HepG2 (cell line): ENCODE data around the gene BPIFB6. TPM values are rescaled to one million over a fixed set of nuclear protein-coding genes. Genes with fewer than 3 reads are reported as not detected.
A peak's percentile ranks its signal among the peaks of the same experiment; 100 is the strongest.

Source experiments
- AHDC1 ChIP-seq: sonication (generic); formaldehyde crosslinking; IDR thresholded peaks from 2 replicates; pipeline ENCODE4 v1.5.1; 2020; ENCODE audit warnings: mild to moderate bottlenecking, missing genetic modification reagents, borderline replicate concordance
- BCL6 ChIP-seq: IDR thresholded peaks from 2 replicates; pipeline ENCODE4 v1.6.1; 2016; ENCODE audit warnings: missing genetic modification reagents, missing compliant biosample characterization
- CENPX ChIP-seq: sonication (generic); formaldehyde crosslinking; IDR thresholded peaks from 2 replicates; pipeline ENCODE4 v1.9.0; 2021; ENCODE audit warnings: mild to moderate bottlenecking, missing genetic modification reagents, moderate library complexity
- ISL2 ChIP-seq: sonication (generic); formaldehyde crosslinking; IDR thresholded peaks from 2 replicates; pipeline ENCODE4 v1.5.0; 2020; ENCODE audit warnings: missing genetic modification reagents
- NFIC ChIP-seq: IDR thresholded peaks from 2 replicates; pipeline ENCODE4 v1.6.1; 2012; ENCODE audit warnings: mild to moderate bottlenecking, low read length, inconsistent platforms
- SRSF4 ChIP-seq: fragments of 200-400 bp; formaldehyde crosslinking; IDR thresholded peaks from one replicate; pipeline ENCODE4 v1.6.1; 2018; ENCODE audit warnings: mild to moderate bottlenecking, low read depth, low read length, moderate library complexity; ENCODE audit not compliant: poor library complexity, severe bottlenecking
- THAP7 ChIP-seq: sonication (generic); formaldehyde crosslinking; IDR thresholded peaks from 2 replicates; pipeline ENCODE4 v1.8.1; 2023; ENCODE audit warnings: mild to moderate bottlenecking, missing genetic modification reagents
- WIZ ChIP-seq: sonication (generic); formaldehyde crosslinking; IDR thresholded peaks from 2 replicates; pipeline ENCODE4 v1.5.1; 2020; ENCODE audit warnings: mild to moderate bottlenecking, missing genetic modification reagents
- ZBTB21 ChIP-seq: sonication (generic); formaldehyde crosslinking; IDR thresholded peaks from 2 replicates; pipeline ENCODE4 v1.4.0; 2020; ENCODE audit warnings: missing genetic modification reagents
- ZHX2 ChIP-seq, 2 experiments: sonication (generic) in 1 of 2; formaldehyde crosslinking in 1 of 2; IDR thresholded peaks; 2 replicates each; pipeline versions ENCODE4 v1.6.1 to v1.9.0; 2014 to 2022; ENCODE audit warnings: antibody characterized with exemption in 1 of 2, borderline replicate concordance in 1 of 2, inconsistent platforms in 1 of 2, low read depth in 1 of 2, missing genetic modification reagents in 1 of 2
- ZNF256 ChIP-seq: sonication (generic); formaldehyde crosslinking; conservative IDR thresholded peaks from 2 replicates; pipeline ENCODE4 v1.4.0; 2020; ENCODE audit warnings: missing genetic modification reagents
- ZNF264 ChIP-seq: sonication (generic); formaldehyde crosslinking; IDR thresholded peaks from 2 replicates; pipeline ENCODE4 v1.4.0; 2020; ENCODE audit warnings: missing genetic modification reagents
- ZNF639 ChIP-seq: conservative IDR thresholded peaks from 2 replicates; pipeline ENCODE4 v1.6.1; 2018; ENCODE audit warnings: missing genetic modification reagents
- ZNF75D ChIP-seq: sonication (generic); formaldehyde crosslinking; IDR thresholded peaks from 2 replicates; pipeline ENCODE4 v1.8.1; 2023; ENCODE audit warnings: missing genetic modification reagents, mild to moderate bottlenecking, borderline replicate concordance
- ZNF883 ChIP-seq: sonication (generic); formaldehyde crosslinking; IDR thresholded peaks from 2 replicates; pipeline ENCODE4 v1.5.1; 2020; ENCODE audit warnings: mild to moderate bottlenecking, missing genetic modification reagents; ENCODE audit errors: not compliant biosample characterization
- polyA plus RNA-seq, 8 experiments: library from polyadenylated mRNA; depleted of rRNA in 3 of 8; stranded (reverse) in 7 of 8; unstranded in 1 of 8; fragments of >200 nt; fragmentation: Illumina TruSeq in 4 of 8; extraction: Trizol in 4 of 8; gene quantifications; 2 replicates each; pipeline versions ENCODE4 v1.2.1 to v1.2.3, GENCODE V29; 2011 to 2016; ENCODE audit warnings: low read depth in 4 of 8, missing spikeins in 1 of 8, mixed read lengths in 1 of 8; ENCODE audit not compliant: insufficient read depth in 1 of 8
- total RNA-seq, 5 experiments: library from RNA; depleted of rRNA; stranded (reverse); fragments of >200 nt; fragmentation: Illumina TruSeq; extraction: Trizol; gene quantifications; 2 replicates each; pipeline ENCODE4 v1.2.3, GENCODE V29; 2016; ENCODE audit warnings: low read depth in 1 of 5

Gene BPIFB6
- total and polyA plus RNA-seq, 2 of the 13 experiments (the other 11 are each of a cell fraction or from before 2014, with no cell fraction given) = 0.13 to 1.7 TPM

GRCh38 chr20:33034901-33035492 lies 3.5 kb downstream of the BPIFB6 start (continued):
- TF ChIP-seq ZHX2 (IDR thresholded peaks at IDR 0.05; ENCODE audit: low read depth) (no peak), ZHX2 (CRISPR knock-in tag; IDR thresholded peaks at IDR 0.05; ENCODE audit: borderline replicate concordance) (no peak), WIZ (CRISPR knock-in tag) (no peak), BCL6 (CRISPR knock-in tag) (peak; percentile 60), ISL2 (CRISPR knock-in tag) (no peak), ZNF256 (CRISPR knock-in tag) (no peak), SRSF4 (no peak), ZNF75D (CRISPR knock-in tag) (no peak), ZBTB21 (CRISPR knock-in tag) (no peak), ZNF264 (CRISPR knock-in tag) (no peak), ZNF883 (CRISPR knock-in tag) (no peak), ZNF639 (CRISPR knock-in tag) (no peak), AHDC1 (no peak), NFIC (no peak), CENPX (CRISPR knock-in tag) (no peak), THAP7 (CRISPR knock-in tag) (no peak)
